Body of pancreas (tissue), 4 donors: Measurements from ENCODE around the gene GRIK2.

ENCODE experiments used
- POLR2A ChIP-seq, 3 donors: fragments of 450-650 bp; IDR thresholded peaks; one replicate each; pipeline ENCODE4 v1.6.1; 2016; ENCODE audit warnings: antibody characterized with exemption in 3 of 3, mild to moderate bottlenecking in 2 of 3
- TF ChIP-seq, protein P1 (sequence below), 7 experiments: fragments of 450-650 bp in 4 of 7; fragments of 200-600 bp in 3 of 7; sonication (generic) in 3 of 7; IDR thresholded peaks; one replicate each; pipeline ENCODE4 v1.5.1; 2016 to 2019; ENCODE audit warnings: antibody characterized with exemption in 7 of 7

DNA sequence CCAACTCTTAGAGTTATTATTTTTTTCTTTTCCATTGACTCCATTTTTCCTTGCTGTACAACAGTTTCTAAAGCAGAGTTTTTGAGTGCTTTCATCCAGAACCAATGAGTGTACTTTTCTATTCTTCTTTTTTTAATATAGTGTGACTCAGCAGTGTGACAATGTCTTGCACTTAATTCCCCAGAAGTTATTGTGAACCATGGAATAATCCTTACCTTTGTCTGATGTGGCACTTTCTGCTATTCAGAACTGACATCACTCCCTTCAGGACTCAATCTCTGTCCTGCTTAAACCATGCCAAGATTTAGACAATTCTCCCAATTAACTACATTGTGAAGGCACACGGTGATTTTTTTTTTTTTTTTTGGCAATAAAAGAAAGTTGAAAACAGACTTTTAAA is 41.5 kb downstream of the GRIK2 start:
- no peak for TF ChIP-seq POLR2A (IDR thresholded peaks at IDR 0.05)
- TF ChIP-seq, protein P1, sequence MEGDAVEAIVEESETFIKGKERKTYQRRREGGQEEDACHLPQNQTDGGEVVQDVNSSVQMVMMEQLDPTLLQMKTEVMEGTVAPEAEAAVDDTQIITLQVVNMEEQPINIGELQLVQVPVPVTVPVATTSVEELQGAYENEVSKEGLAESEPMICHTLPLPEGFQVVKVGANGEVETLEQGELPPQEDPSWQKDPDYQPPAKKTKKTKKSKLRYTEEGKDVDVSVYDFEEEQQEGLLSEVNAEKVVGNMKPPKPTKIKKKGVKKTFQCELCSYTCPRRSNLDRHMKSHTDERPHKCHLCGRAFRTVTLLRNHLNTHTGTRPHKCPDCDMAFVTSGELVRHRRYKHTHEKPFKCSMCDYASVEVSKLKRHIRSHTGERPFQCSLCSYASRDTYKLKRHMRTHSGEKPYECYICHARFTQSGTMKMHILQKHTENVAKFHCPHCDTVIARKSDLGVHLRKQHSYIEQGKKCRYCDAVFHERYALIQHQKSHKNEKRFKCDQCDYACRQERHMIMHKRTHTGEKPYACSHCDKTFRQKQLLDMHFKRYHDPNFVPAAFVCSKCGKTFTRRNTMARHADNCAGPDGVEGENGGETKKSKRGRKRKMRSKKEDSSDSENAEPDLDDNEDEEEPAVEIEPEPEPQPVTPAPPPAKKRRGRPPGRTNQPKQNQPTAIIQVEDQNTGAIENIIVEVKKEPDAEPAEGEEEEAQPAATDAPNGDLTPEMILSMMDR (IDR thresholded peaks at IDR 0.05), result no peak
